Keratinocyte (primary cell): Measurements from ENCODE around the gene BID.
A peak's percentile ranks its signal among the peaks of the same experiment; 100 is the strongest.

Experiments
- EZH2 ChIP-seq: IDR thresholded peaks from one replicate; pipeline ENCODE4 v1.6.1; 2012; ENCODE audit warnings: inconsistent platforms, mild to moderate bottlenecking, low read length, moderate library complexity
- TF ChIP-seq, protein P1 (sequence below), 3 experiments: IDR thresholded peaks in 1 of 3; conservative IDR thresholded peaks in 1 of 3; optimal IDR thresholded peaks in 1 of 3; 2 replicates in 2 of 3; 3 replicates in 1 of 3; pipeline versions ENCODE3 to v1.5.1; 2011; ENCODE audit warnings: low read length in 3 of 3, mild to moderate bottlenecking in 3 of 3, moderate library complexity in 2 of 3, control low read depth in 1 of 3, inconsistent platforms in 1 of 3; ENCODE audit not compliant: insufficient read depth in 2 of 3; ENCODE audit errors: extremely low read depth in 1 of 3

DNA sequence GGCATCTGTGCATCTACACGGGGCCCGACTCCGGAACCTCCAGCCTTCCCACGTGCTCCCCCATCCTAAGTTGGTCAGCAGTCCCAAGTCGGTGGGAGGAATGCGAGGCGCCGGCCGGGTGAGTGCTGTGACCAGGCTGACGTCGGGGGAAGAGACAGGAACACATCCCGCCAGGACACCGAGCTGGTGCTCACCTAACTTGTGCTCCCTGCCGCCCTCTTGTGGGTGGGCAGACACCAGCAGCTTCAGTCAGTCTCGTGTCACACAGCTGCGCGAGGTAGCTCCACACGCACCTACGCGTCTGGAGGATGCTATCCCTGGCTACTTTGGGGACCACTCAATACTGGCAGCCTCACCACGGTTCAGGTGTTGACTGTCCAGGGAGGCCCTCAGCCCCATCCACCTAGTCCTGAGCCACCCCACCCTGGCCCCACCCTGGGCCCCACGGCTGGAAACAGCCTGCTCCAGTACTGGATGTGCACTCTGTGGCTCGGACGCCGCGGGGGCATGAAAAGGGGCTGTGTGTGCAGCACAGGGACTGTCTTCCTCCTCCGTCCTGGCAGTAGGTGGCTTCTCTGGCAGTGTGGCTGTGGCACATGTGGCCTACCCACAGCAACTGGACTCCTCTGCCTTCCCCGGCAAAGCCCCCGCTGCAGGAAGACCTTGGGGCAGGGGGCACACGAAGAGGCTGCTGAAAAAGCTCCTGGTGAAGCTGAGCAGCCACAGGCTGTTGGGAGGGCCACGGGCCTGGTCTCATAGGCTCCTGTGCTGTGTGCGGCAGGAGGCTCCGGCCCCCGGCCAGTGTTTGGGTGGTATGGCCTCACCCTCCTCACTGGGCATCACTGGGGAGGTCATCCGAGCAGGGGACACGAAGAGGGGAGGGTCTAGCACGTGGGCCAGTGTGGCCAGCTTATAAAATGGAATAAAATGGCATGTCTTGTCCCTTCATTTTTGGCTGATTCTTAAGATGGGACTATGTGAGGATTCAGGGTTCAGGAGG, 11.2 kb upstream of the BID start:
- TF ChIP-seq, protein P1, sequence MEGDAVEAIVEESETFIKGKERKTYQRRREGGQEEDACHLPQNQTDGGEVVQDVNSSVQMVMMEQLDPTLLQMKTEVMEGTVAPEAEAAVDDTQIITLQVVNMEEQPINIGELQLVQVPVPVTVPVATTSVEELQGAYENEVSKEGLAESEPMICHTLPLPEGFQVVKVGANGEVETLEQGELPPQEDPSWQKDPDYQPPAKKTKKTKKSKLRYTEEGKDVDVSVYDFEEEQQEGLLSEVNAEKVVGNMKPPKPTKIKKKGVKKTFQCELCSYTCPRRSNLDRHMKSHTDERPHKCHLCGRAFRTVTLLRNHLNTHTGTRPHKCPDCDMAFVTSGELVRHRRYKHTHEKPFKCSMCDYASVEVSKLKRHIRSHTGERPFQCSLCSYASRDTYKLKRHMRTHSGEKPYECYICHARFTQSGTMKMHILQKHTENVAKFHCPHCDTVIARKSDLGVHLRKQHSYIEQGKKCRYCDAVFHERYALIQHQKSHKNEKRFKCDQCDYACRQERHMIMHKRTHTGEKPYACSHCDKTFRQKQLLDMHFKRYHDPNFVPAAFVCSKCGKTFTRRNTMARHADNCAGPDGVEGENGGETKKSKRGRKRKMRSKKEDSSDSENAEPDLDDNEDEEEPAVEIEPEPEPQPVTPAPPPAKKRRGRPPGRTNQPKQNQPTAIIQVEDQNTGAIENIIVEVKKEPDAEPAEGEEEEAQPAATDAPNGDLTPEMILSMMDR (optimal IDR thresholded peaks at IDR 0.05 in 1 of 3, IDR thresholded peaks at IDR 0.05 in 1 of 3, conservative IDR thresholded peaks at IDR 0.05 in 1 of 3; ENCODE audit: extremely low read depth in 1 of 3, insufficient read depth in 2 of 3, low read length in 3 of 3) = peak; percentile 70 to 95 (median 75)
- TF ChIP-seq EZH2 = no peak
